Tongue (tissue), 2 donors: ENCODE data around the gene RNF113B. TPM values are rescaled to one million over a fixed set of nuclear protein-coding genes. Genes with fewer than 3 reads are reported as not detected.

ENCODE experiments used
- DNase-seq: peaks from one replicate; pipeline ENCODE4 v3.0.0-alpha.2; 2015
- total RNA-seq: library from RNA; depleted of rRNA; stranded (reverse); fragments of >200 nt; gene quantifications from one replicate; pipeline ENCODE4 v1.2.3, GENCODE V29; 2014

Gene RNF113B
- total RNA-seq, result not detected

- DNase-seq, result no peak
Observed at GRCh38 chr13:98176777-98177608, at the start of gene RNF113B. Gene RNF113B, minus strand, starts transcription at chr13:98177269. Its CDS starts 33 bp downstream, at chr13:98177236.

- peak; percentile 46 for DNase-seq
Observed at GRCh38 chr13:98226496-98226895, 49.4 kb upstream of the RNF113B start.

- DNase-seq, result no peak
Observed at GRCh38 chr13:98225036-98225940, 48.2 kb upstream of the RNF113B start.

- DNase-seq, result no peak
Observed at GRCh38 chr13:98224557-98224956, 47.5 kb upstream of the RNF113B start.

GRCh38 chr13:98223741-98224140 is 46.7 kb upstream of the RNF113B start:
- DNase-seq, result no peak

GRCh38 chr13:98222816-98223215 is 45.7 kb upstream of the RNF113B start:
- DNase-seq, result no peak

- no peak for DNase-seq
Observed at GRCh38 chr13:98222081-98222554, 45.0 kb upstream of the RNF113B start.

GRCh38 chr13:98221234-98221633 is 44.2 kb upstream of the RNF113B start:
- DNase-seq, result peak; percentile 91

- no peak for DNase-seq
Observed at GRCh38 chr13:98220271-98220791, 43.3 kb upstream of the RNF113B start.

GRCh38 chr13:98219685-98220084 is 42.6 kb upstream of the RNF113B start:
- no peak for DNase-seq

GRCh38 chr13:98217597-98217996 is 40.5 kb upstream of the RNF113B start:
- no peak for DNase-seq

GRCh38 chr13:98216711-98217285 is 39.7 kb upstream of the RNF113B start:
- no peak for DNase-seq

GRCh38 chr13:98216135-98216565 is 39.1 kb upstream of the RNF113B start:
- DNase-seq, result peak; percentile 45

GRCh38 chr13:98215508-98215907 is 38.4 kb upstream of the RNF113B start:
- no peak for DNase-seq

GRCh38 chr13:98214707-98215106 is 37.6 kb upstream of the RNF113B start:
- DNase-seq, result peak; percentile 58

- peak; percentile 82 for DNase-seq
Observed at GRCh38 chr13:98214008-98214643, 37.1 kb upstream of the RNF113B start.

GRCh38 chr13:98213354-98213753 is 36.3 kb upstream of the RNF113B start:
- DNase-seq, result no peak

GRCh38 chr13:98212763-98213162 is 35.7 kb upstream of the RNF113B start:
- DNase-seq, result no peak

GRCh38 chr13:98208606-98209005 is 31.5 kb upstream of the RNF113B start:
- no peak for DNase-seq

- DNase-seq, result no peak
Observed at GRCh38 chr13:98207416-98207815, 30.3 kb upstream of the RNF113B start.

- no peak for DNase-seq
Observed at GRCh38 chr13:98206946-98207345, 29.9 kb upstream of the RNF113B start.

GRCh38 chr13:98204546-98204945 is 27.5 kb upstream of the RNF113B start:
- DNase-seq, result no peak
